Ovary (tissue), 9 donors: Measurements from ENCODE around the gene CD200R1. TPM values are rescaled to one million over a fixed set of nuclear protein-coding genes. Genes with fewer than 3 reads are reported as not detected.

Experiments used
- DNase-seq, 5 donors: peaks; one replicate each; pipeline ENCODE4 v3.0.0-alpha.2; 2019 to 2020
- H3K27ac ChIP-seq, 2 donors: fragments of 200-600 bp; one replicate each; pipeline versions ENCODE4 v1.5.1 to v1.8.0; 2019 to 2022
- H3K27me3 ChIP-seq: fragments of 200-600 bp; one replicate; pipeline ENCODE4 v1.8.0; 2022
- H3K36me3 ChIP-seq: fragments of 200-600 bp; sonication (generic); one replicate; pipeline ENCODE4 v1.5.1; 2019
- H3K4me1 ChIP-seq: one replicate; pipeline ENCODE4 v1.8.1; 2013; ENCODE audit warnings: mild to moderate bottlenecking, moderate library complexity; ENCODE audit not compliant: insufficient read depth
- H3K4me3 ChIP-seq: fragments of 200-600 bp; sonication (generic); one replicate; pipeline ENCODE4 v1.5.1; 2017
- H3K9me3 ChIP-seq, 2 donors: fragments of 200-600 bp in 1 of 2; sonication (generic) in 1 of 2; one replicate each; pipeline versions ENCODE4 v1.5.1 to v1.8.1; 2013 to 2019; ENCODE audit warnings: mild to moderate bottlenecking in 1 of 2, moderate library complexity in 1 of 2
- CTCF ChIP-seq, 3 donors: fragments of 450-650 bp in 2 of 3; fragments of 200-600 bp in 1 of 3; IDR thresholded peaks; one replicate each; pipeline versions ENCODE4 v1.5.1 to v1.8.0; 2016 to 2022; ENCODE audit warnings: antibody characterized with exemption in 3 of 3, mild to moderate bottlenecking in 1 of 3
- EP300 ChIP-seq: sonication (generic); formaldehyde crosslinking; IDR thresholded peaks from one replicate; pipeline ENCODE4 v1.6.1; 2017; ENCODE audit warnings: antibody characterized with exemption
- POLR2A ChIP-seq: fragments of 450-650 bp; IDR thresholded peaks from one replicate; pipeline ENCODE4 v1.6.1; 2017; ENCODE audit warnings: antibody characterized with exemption, mild to moderate bottlenecking, moderate library complexity
- WGBS, 3 donors: extraction: QIAGEN DNeasy Blood & Tissue Kit in 1 of 3; methylation state at CpG; one replicate each; pipeline versions ENCODE4 v1.1.5 to v1.1.7; 2013 to 2017; 5-methylcytosine and 5-hydroxymethylcytosine counted together
- intact Hi-C, 4 donors: fragments of 100-400 bp; cut with DNase I; formaldehyde crosslinking; loops; one replicate each; pipeline versions ENCODE4 v1.11.0 to v1.15.1; 2022 to 2023
- polyA plus RNA-seq, 2 donors: library from polyadenylated mRNA; stranded (reverse); fragments of 200-250 nt in 1 of 2; fragments of 350-450 nt in 1 of 2; fragmentation: Illumina TruSeq in 1 of 2; extraction: RNeasy Lipid Tissue Mini Kit (QIAGEN cat#74804) in 1 of 2; gene quantifications; one replicate each; pipeline ENCODE4 v1.2.3, GENCODE V29; 2013 to 2014
- total RNA-seq, 7 donors: library from RNA; depleted of rRNA in 2 of 7; stranded (reverse); fragments of >200 nt in 2 of 7; fragmentation: NEBNext Ultra II Directional in 3 of 7; extraction: Animal tissue kit (Norgen Biotek cat#: 25700) in 3 of 7; gene quantifications; one replicate each; pipeline versions ENCODE4 v1.1.0 to v1.2.4, GENCODE V29; 2016 to 2023
- donor health status: DM: no; HTN: no; CAD: no; lungs with moderate emphysema.
- donor health status: DM: no; HTN: no; CAD: no.
- donor health status: Bipolar disorder and iron deficiency.
- donor health status: DM: yes; HTN: yes; CAD: no.
- donor health status: DM: no; HTN: no; CAD: no.
- donor health status: DM: yes; HTN: yes; CAD: no.

The CD200R1 gene
- total and polyA plus RNA-seq, 9 donors: 0.11 to 2.8 (median 0.28) TPM

- no peaks in the 10 kb centered on the region for H3K4me1 ChIP-seq
- H3K27me3 ChIP-seq: no peaks in the 10 kb centered on the region
- no peak overlapping the region for H3K27ac ChIP-seq
- DNase-seq: no peak
- TF ChIP-seq POLR2A (no peak), CTCF (IDR thresholded peaks at IDR 0.05) (no peak), EP300 (no peak)
- intact Hi-C loops: no loop called here
- H3K9me3 ChIP-seq: no peaks in the 10 kb centered on the region
- WGBS, 3 donors: 90 to 94% (median 94%) methylated on average over 1 of the region's 1 CpG
- no peak overlapping the region for H3K4me3 ChIP-seq
- H3K36me3 ChIP-seq: no peaks in the 10 kb centered on the region
These were observed 77.1 kb downstream of the CD200R1 start for GRCh38 chr3:112897791-112898190.

DNA sequence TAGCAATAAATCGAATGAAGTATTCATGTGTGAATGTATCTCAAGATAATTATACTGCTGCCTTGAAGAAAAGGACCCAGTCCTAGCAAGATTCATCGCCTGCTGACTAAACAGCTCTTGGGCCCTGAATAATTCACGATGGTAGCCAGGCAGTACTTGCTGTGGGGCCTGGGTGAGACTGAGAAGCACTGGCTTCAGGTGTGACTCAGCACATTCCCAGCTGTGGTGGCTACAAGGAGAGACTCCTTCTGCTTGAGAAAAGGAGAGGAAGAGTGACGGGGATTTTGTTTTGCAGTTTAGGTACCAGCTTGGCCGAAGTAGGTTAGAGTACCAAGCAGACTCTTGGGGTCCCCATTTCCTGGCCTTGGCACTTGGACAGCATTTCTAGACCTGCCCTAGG is 80.6 kb downstream of the CD200R1 start:
- 79 to 83% (median 83%) methylated on average over 5 of the region's 5 CpGs for WGBS, 3 donors
- intact Hi-C loops: no loop called here
- Histone ChIP-seq H3K4me1 (no peaks in the 10 kb centered on the region), H3K36me3 (no peaks in the 10 kb centered on the region), H3K27me3 (no peaks in the 10 kb centered on the region), H3K9me3 (no peaks in the 10 kb centered on the region), H3K27ac (no peak overlapping the region), H3K4me3 (no peak overlapping the region)
- TF ChIP-seq CTCF (IDR thresholded peaks at IDR 0.05) (no peak), EP300 (no peak), POLR2A (no peak)
- DNase-seq: no peak

GRCh38 chr3:112889357-112889756 is 85.5 kb downstream of the CD200R1 start:
- Histone ChIP-seq H3K27me3 (no peaks in the 10 kb centered on the region), H3K27ac (no peak overlapping the region), H3K4me1 (no peaks in the 10 kb centered on the region), H3K9me3 (no peaks in the 10 kb centered on the region), H3K4me3 (no peak overlapping the region), H3K36me3 (no peaks in the 10 kb centered on the region)
- DNase-seq: no peak
- intact Hi-C loops: no loop called here
- TF ChIP-seq CTCF (IDR thresholded peaks at IDR 0.05): no peak
- TF ChIP-seq EP300: no peak
- no peak for TF ChIP-seq POLR2A
- WGBS, 3 donors: 56 to 70% (median 67%) methylated on average over 3 of the region's 3 CpGs

GRCh38 chr3:112888381-112889085 is 86.4 kb downstream of the CD200R1 start:
- no peak overlapping the region for H3K4me3 ChIP-seq
- no peaks in the 10 kb centered on the region for H3K36me3 ChIP-seq
- WGBS, 3 donors: 45 to 50% (median 48%) methylated on average over 2 of the region's 2 CpGs
- intact Hi-C loops: no loop called here
- DNase-seq: no peak
- TF ChIP-seq POLR2A (no peak), CTCF (IDR thresholded peaks at IDR 0.05) (no peak), EP300 (no peak)
- no peaks in the 10 kb centered on the region for H3K27me3 ChIP-seq
- H3K4me1 ChIP-seq: no peaks in the 10 kb centered on the region
- no peak overlapping the region for H3K27ac ChIP-seq
- no peaks in the 10 kb centered on the region for H3K9me3 ChIP-seq
